Lower leg skin (tissue), 3 donors: Measurements from ENCODE around the gene USP48.

Source experiments
- CTCF ChIP-seq, 3 donors: fragments of 450-650 bp; IDR thresholded peaks; one replicate each; pipeline ENCODE4 v1.5.1; 2016; ENCODE audit warnings: antibody characterized with exemption in 3 of 3, mild to moderate bottlenecking in 3 of 3, moderate library complexity in 2 of 3
- POLR2A ChIP-seq, 2 donors: fragments of 450-650 bp; IDR thresholded peaks; one replicate each; pipeline ENCODE4 v1.6.1; 2016 to 2017; ENCODE audit warnings: antibody characterized with exemption in 2 of 2, mild to moderate bottlenecking in 1 of 2, moderate library complexity in 1 of 2

- TF ChIP-seq POLR2A (IDR thresholded peaks at IDR 0.05) (no peak), CTCF (IDR thresholded peaks at IDR 0.05) (no peak)
Observed at GRCh38 chr1:21759818-21760217, 23.1 kb downstream of the USP48 start.
